Suprapubic skin (tissue), 4 donors: ENCODE data around the gene ANKRD45. TPM values are rescaled to one million over a fixed set of nuclear protein-coding genes. Genes with fewer than 3 reads are reported as not detected.
"Not testable (repeated sequence)": the region's sequence is repeated elsewhere in the genome, so short reads cannot be mapped to it uniquely, and the experiment has no call there.

ENCODE experiments used
- DNase-seq, 2 donors: peaks; one replicate each; pipeline ENCODE4 v3.0.0-alpha.2; 2019; ENCODE audit warnings: low spot score in 2 of 2
- H3K27ac ChIP-seq: fragments of 200-600 bp; sonication (generic); one replicate; pipeline ENCODE4 v1.5.1; 2019
- H3K27me3 ChIP-seq: fragments of 200-600 bp; sonication (generic); one replicate; pipeline ENCODE4 v1.5.1; 2019
- H3K36me3 ChIP-seq: fragments of 200-600 bp; sonication (generic); one replicate; pipeline ENCODE4 v1.5.1; 2019
- H3K4me1 ChIP-seq: fragments of 200-600 bp; sonication (generic); one replicate; pipeline ENCODE4 v1.5.1; 2019
- H3K4me3 ChIP-seq: fragments of 200-600 bp; sonication (generic); one replicate; pipeline ENCODE4 v1.5.1; 2019; ENCODE audit warnings: mild to moderate bottlenecking
- H3K9me3 ChIP-seq: fragments of 200-600 bp; sonication (generic); one replicate; pipeline ENCODE4 v1.5.1; 2019
- CTCF ChIP-seq, 2 donors: fragments of 200-600 bp in 1 of 2; fragments of 450-650 bp in 1 of 2; sonication (generic) in 1 of 2; IDR thresholded peaks; one replicate each; pipeline ENCODE4 v1.5.1; 2016 to 2019; ENCODE audit warnings: antibody characterized with exemption in 2 of 2, mild to moderate bottlenecking in 1 of 2, moderate library complexity in 1 of 2
- EP300 ChIP-seq: sonication (generic); formaldehyde crosslinking; IDR thresholded peaks from one replicate; pipeline ENCODE4 v1.6.1; 2017; ENCODE audit warnings: antibody characterized with exemption
- POLR2A ChIP-seq, 2 donors: fragments of 450-650 bp; IDR thresholded peaks; one replicate each; pipeline ENCODE4 v1.6.1; 2017; ENCODE audit warnings: antibody characterized with exemption in 2 of 2, mild to moderate bottlenecking in 2 of 2, moderate library complexity in 2 of 2
- POLR2AphosphoS5 ChIP-seq, 3 donors: sonication (generic); formaldehyde crosslinking; IDR thresholded peaks; one replicate each; pipeline ENCODE4 v1.6.1; 2017; ENCODE audit warnings: antibody characterized with exemption in 3 of 3
- WGBS: methylation state at CpG from one replicate; pipeline ENCODE4 v1.1.5; 2018; 5-methylcytosine and 5-hydroxymethylcytosine counted together
- total RNA-seq, 4 donors: library from RNA; depleted of rRNA; stranded (reverse); fragments of >200 nt; gene quantifications; one replicate each; pipeline ENCODE4 v1.1.0, GENCODE V29; 2016

The ANKRD45 gene
- total RNA-seq, 4 donors from 2014 or later, result not detected

DNA sequence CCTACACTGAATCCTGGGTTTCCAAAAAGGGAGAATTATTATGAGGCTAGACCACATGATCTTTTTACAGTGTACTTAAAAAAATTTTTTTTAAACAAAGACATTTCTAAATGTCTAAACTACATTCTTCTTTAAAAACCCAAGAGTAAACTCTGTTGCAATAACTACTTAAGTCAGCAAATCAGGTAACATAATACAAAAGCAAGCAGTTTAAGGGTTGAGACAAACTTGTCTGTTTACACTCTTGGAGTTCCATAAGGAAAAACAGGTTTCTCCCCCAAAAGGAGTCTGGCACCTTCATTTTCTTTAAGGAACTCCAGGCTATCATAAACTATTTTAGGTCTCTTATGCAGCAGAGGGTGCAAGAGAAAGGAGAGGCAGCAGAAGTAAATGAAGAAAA is 12.5 kb upstream of the ANKRD45 start:
- Histone ChIP-seq H3K27ac (no peak overlapping the region), H3K27me3 (no peaks in the 10 kb centered on the region)
- TF ChIP-seq POLR2A (IDR thresholded peaks at IDR 0.05) (no peak), POLR2AphosphoS5 (IDR thresholded peaks at IDR 0.05) (no peak), CTCF (IDR thresholded peaks at IDR 0.05) (no peak), EP300 (no peak)

DNA sequence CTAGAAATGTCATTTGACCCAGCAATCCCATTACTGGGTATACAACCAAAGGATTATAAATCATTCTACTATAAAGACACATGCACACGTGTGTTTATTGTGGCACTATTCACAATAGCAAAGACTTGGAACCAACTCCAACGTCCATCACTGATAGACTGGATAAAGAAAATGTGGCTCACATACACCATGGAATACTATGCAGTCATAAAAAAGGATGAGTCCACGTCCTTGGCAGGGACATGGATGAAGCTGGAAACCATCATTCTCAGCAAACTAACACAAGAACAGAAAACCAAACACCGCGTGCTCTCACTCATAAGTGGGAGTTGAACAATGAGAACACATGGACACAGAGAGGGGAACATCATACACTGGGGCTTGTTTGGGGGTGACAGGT is 10.5 kb upstream of the ANKRD45 start:
- 84% methylated on average over 5 of the region's 5 CpGs for WGBS
- DNase-seq, H3K36me3 ChIP-seq, H3K4me1 ChIP-seq, H3K4me3 ChIP-seq, H3K27me3 ChIP-seq, H3K9me3 ChIP-seq, H3K27ac ChIP-seq: not testable (repeated sequence)

More for the DNA sequence above, 12.5 kb upstream of the ANKRD45 start:
- Histone ChIP-seq H3K36me3 (no peaks in the 10 kb centered on the region), H3K4me1 (no peaks in the 10 kb centered on the region), H3K4me3 (no peak overlapping the region), H3K9me3 (no peaks in the 10 kb centered on the region)
- no peak for DNase-seq

DNA sequence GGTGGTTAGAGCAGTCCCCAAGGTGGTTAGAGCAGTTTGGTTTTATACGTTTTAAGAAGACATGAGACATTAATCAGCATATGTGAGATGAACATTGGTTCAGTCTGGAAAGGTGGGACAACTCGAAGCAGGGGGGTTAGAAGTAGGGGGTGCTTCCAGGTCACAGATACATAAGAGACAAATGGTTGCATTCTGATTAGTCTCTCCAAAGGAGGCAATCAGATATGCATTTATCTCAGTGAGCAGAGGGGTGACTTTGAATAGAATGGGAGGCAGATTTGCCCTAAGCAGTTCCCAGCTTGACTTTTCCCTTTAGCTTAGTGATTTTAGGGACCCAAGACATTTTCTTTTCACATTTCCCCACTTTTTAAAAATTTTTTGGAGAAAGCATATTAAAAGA is 4.8 kb upstream of the ANKRD45 start:
- not testable (repeated sequence) for DNase-seq, H3K9me3 ChIP-seq, H3K27ac ChIP-seq, H3K4me1 ChIP-seq, H3K36me3 ChIP-seq, H3K4me3 ChIP-seq
- peaks cover 13% of the 10 kb centered on the region for H3K27me3 ChIP-seq
- WGBS, result 79% methylated on average over 2 of the region's 2 CpGs

GRCh38 chr1:173666646-173667045 is 3.0 kb downstream of the ANKRD45 start:
- peaks cover 28% of the 10 kb centered on the region for H3K27me3 ChIP-seq
- no peak overlapping the region for H3K4me3 ChIP-seq
- no peak for DNase-seq
- no peaks in the 10 kb centered on the region for H3K36me3 ChIP-seq
- H3K9me3 ChIP-seq, result no peaks in the 10 kb centered on the region
- no peak for TF ChIP-seq EP300
- TF ChIP-seq POLR2A (IDR thresholded peaks at IDR 0.05), result no peak
- no peak for TF ChIP-seq POLR2AphosphoS5 (IDR thresholded peaks at IDR 0.05)
- TF ChIP-seq CTCF (IDR thresholded peaks at IDR 0.05), result no peak
- no peak overlapping the region for H3K27ac ChIP-seq
- peaks cover 5% of the 10 kb centered on the region for H3K4me1 ChIP-seq
- WGBS, result 89% methylated on average over 3 of the region's 3 CpGs

DNA sequence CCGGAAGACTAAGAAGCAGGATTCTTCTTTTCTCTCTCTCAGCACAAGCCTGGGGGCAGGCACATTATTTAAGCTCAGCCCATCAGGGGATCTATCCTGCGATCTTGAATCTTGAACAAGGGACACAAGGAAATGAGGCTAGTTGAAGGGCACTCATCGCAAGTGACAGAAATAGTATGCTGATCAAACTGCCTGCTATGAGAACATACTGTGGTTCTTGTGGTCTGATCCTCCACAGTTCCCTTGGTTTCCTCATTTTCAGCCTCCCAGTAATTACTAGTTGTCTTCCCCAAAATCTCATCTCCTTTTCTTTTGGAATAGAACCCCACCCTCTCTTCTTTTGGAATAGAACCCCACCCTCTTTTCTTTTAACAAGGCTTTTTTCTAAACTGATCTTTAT is 6.5 kb downstream of the ANKRD45 start:
- no peak for DNase-seq
- Histone ChIP-seq H3K27me3 (peaks cover 2% of the 10 kb centered on the region), H3K27ac (no peak overlapping the region), H3K36me3 (no peaks in the 10 kb centered on the region), H3K9me3 (no peaks in the 10 kb centered on the region), H3K4me1 (no peaks in the 10 kb centered on the region), H3K4me3 (no peak overlapping the region)
- TF ChIP-seq EP300, result no peak
- no peak for TF ChIP-seq CTCF (IDR thresholded peaks at IDR 0.05)
- no peak for TF ChIP-seq POLR2A (IDR thresholded peaks at IDR 0.05)
- TF ChIP-seq POLR2AphosphoS5 (IDR thresholded peaks at IDR 0.05), result no peak
- 79% methylated on average over 3 of the region's 3 CpGs for WGBS

DNA sequence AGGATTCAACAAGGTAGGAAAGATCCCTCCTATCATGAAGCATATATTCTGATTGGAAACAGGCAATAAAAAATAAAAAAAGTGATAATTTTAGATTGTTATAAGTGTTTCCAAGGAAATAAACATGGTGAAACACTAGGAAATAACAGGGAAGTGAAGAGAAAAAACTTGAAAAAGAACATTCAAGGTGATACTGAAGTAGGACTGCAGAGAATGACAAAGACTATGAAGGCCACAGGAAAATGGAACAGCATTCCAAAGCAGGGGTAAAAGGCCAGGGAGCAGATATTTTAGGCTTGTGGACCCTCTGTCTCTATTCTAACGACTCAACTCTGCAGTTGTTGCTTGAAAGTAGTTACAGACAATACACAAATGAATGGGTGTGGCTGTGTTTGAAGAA is 7.9 kb downstream of the ANKRD45 start:
- H3K9me3 ChIP-seq, result no peaks in the 10 kb centered on the region
- 46% methylated on average over 1 of the region's 1 CpG for WGBS
- H3K4me1 ChIP-seq, result no peaks in the 10 kb centered on the region
- no peak for DNase-seq
- H3K27ac ChIP-seq, result no peak overlapping the region
- H3K36me3 ChIP-seq, result no peaks in the 10 kb centered on the region
- no peaks in the 10 kb centered on the region for H3K27me3 ChIP-seq
- TF ChIP-seq POLR2A (IDR thresholded peaks at IDR 0.05) (no peak), POLR2AphosphoS5 (IDR thresholded peaks at IDR 0.05) (no peak), EP300 (no peak), CTCF (IDR thresholded peaks at IDR 0.05) (no peak)
- H3K4me3 ChIP-seq, result no peak overlapping the region
